B cell (primary cell): ENCODE data around the gene ANO2. TPM values are rescaled to one million over a fixed set of nuclear protein-coding genes. Genes with fewer than 3 reads are reported as not detected.

Experiments
- ATAC-seq: fragments of 200-7000 bp; cut with Tn5 transposase; one replicate; pipeline ENCODE4 v1.10.0; 2021; ENCODE audit warnings: low read depth, mild to moderate bottlenecking, moderate number of reproducible peaks, moderate library complexity
- CTCF ChIA-PET: fragments of 350-600 bp; sonication (Branson Sonifier 250); formaldehyde crosslinking; loops from one replicate; lab custom pipeline; 2021; ENCODE audit warnings: antibody characterized with exemption, inconsistent platforms; lab: Charles Lee
- POLR2A ChIA-PET: fragments of 350-600 bp; sonication (Branson Sonifier 250); formaldehyde crosslinking; loops from one replicate; lab custom pipeline; 2021; ENCODE audit warnings: antibody characterized with exemption; lab: Charles Lee
- DNase-seq: peaks from one replicate; pipeline ENCODE4 v3.0.0; 2013
- H2AFZ ChIP-seq: 2 replicates; pipeline ENCODE4 v1.6.1; 2012; ENCODE audit warnings: mild to moderate bottlenecking, low read depth, low read length; ENCODE audit not compliant: insufficient read depth, poor library complexity, severe bottlenecking
- H3K27ac ChIP-seq, 2 donors: 1 replicate in 1 of 2; 2 replicates in 1 of 2; pipeline ENCODE4 v1.5.1; 2012 to 2013; ENCODE audit warnings: low read length in 2 of 2, mild to moderate bottlenecking in 2 of 2, moderate library complexity in 1 of 2
- H3K27me3 ChIP-seq, 4 experiments: fragments of 200-600 bp in 1 of 4; sonication (generic) in 1 of 4; replicated peaks in 1 of 4; 1 replicate in 2 of 4; 2 replicates in 2 of 4; pipeline versions ENCODE4 v1.6.1 to v1.7.0; 2013 to 2016; ENCODE audit warnings: low read length in 3 of 4, mild to moderate bottlenecking in 2 of 4, mixed read lengths in 1 of 4, moderate library complexity in 1 of 4; ENCODE audit not compliant: insufficient read depth in 4 of 4, control insufficient read depth in 3 of 4; ENCODE audit errors: control extremely low read depth in 1 of 4
- H3K36me3 ChIP-seq, 2 experiments: replicated peaks in 1 of 2; 1 replicate in 1 of 2; 2 replicates in 1 of 2; pipeline versions ENCODE4 v1.6.1 to v1.7.1; 2013; ENCODE audit warnings: low read length in 1 of 2; ENCODE audit not compliant: insufficient read depth in 2 of 2, control insufficient read depth in 1 of 2; ENCODE audit errors: control extremely low read depth in 1 of 2, extremely low read depth in 1 of 2
- H3K4me1 ChIP-seq, 2 donors: fragments of 200-600 bp in 1 of 2; sonication (generic) in 1 of 2; 1 replicate in 1 of 2; 2 replicates in 1 of 2; pipeline versions ENCODE4 v1.5.1 to v1.6.1; 2013 to 2017; ENCODE audit warnings: low read length in 2 of 2; ENCODE audit not compliant: control insufficient read depth in 2 of 2, insufficient read depth in 2 of 2
- H3K4me2 ChIP-seq: replicated peaks from 2 replicates; pipeline ENCODE3; 2012; ENCODE audit warnings: mild to moderate bottlenecking, low read depth, low read length; ENCODE audit not compliant: poor library complexity, severe bottlenecking
- H3K4me3 ChIP-seq, 5 experiments: fragments of 200-600 bp in 1 of 5; sonication (generic) in 1 of 5; 1 replicate in 3 of 5; 2 replicates in 2 of 5; pipeline versions ENCODE4 v1.5.1 to v1.7.0; 2011 to 2016; ENCODE audit warnings: low read length in 4 of 5, mild to moderate bottlenecking in 4 of 5, low read depth in 2 of 5, control low read depth in 1 of 5, moderate library complexity in 1 of 5; ENCODE audit not compliant: insufficient read depth in 1 of 5; ENCODE audit errors: control extremely low read depth in 1 of 5, extremely low read depth in 1 of 5
- H3K79me2 ChIP-seq: fragments of 200-600 bp; sonication (generic); one replicate; pipeline ENCODE4 v1.6.0; 2016; ENCODE audit warnings: low read length; ENCODE audit not compliant: control insufficient read depth, insufficient read depth
- H3K9ac ChIP-seq: fragments of 200-600 bp; sonication (generic); 2 replicates; pipeline ENCODE4 v1.6.1; 2017; ENCODE audit warnings: mild to moderate bottlenecking, low read length, moderate library complexity
- H3K9me3 ChIP-seq, 3 donors: one replicate each; pipeline versions ENCODE4 v1.6.1 to v1.7.1; 2013; ENCODE audit warnings: low read length in 2 of 3; ENCODE audit not compliant: control insufficient read depth in 2 of 3, insufficient read depth in 1 of 3; ENCODE audit errors: control extremely low read depth in 1 of 3
- H4K20me1 ChIP-seq: 2 replicates; pipeline ENCODE4 v1.6.0; 2012; ENCODE audit warnings: mild to moderate bottlenecking, low read length; ENCODE audit not compliant: insufficient read depth, control insufficient read depth, poor library complexity, severe bottlenecking
- H3K27ac Mint-ChIP-seq: one replicate; pipeline ENCODE4 v1.8.0; 2021; ENCODE audit warnings: mixed read lengths
- H3K27me3 Mint-ChIP-seq: one replicate; pipeline ENCODE4 v1.8.0; 2021; ENCODE audit warnings: mixed read lengths
- H3K4me1 Mint-ChIP-seq: one replicate; pipeline ENCODE4 v1.8.0; 2021; ENCODE audit warnings: mixed read lengths
- H3K4me3 Mint-ChIP-seq: one replicate; pipeline ENCODE4 v1.8.0; 2021; ENCODE audit warnings: mixed read lengths
- H3K9me3 Mint-ChIP-seq: one replicate; pipeline ENCODE4 v1.8.0; 2022; ENCODE audit warnings: mixed read lengths; ENCODE audit not compliant: insufficient read depth
- EZH2 ChIP-seq: IDR thresholded peaks from 2 replicates; pipeline ENCODE4 v1.6.1; 2012; ENCODE audit warnings: borderline replicate concordance, low read depth, mild to moderate bottlenecking, moderate library complexity, low read length; ENCODE audit not compliant: insufficient read depth, poor library complexity, severe bottlenecking
- WGBS: methylation state at CpG from one replicate; pipeline ENCODE4 v1.1.5; 2013; ENCODE audit warnings: missing lambda C conversion rate; ENCODE audit not compliant: insufficient coverage; 5-methylcytosine and 5-hydroxymethylcytosine counted together
- intact Hi-C: fragments of 100-400 bp; cut with micrococcal nuclease; formaldehyde crosslinking; loops from one replicate; pipeline ENCODE4 v1.10.0; 2022
- polyA plus RNA-seq: library from polyadenylated mRNA; depleted of rRNA; stranded (reverse); fragments of >200 nt; gene quantifications from 2 replicates; pipeline ENCODE4 v1.2.3, GENCODE V29; 2012
- total RNA-seq, 2 donors: library from RNA; stranded (reverse); fragments of 120-200 nt in 1 of 2; gene quantifications; 1 replicate in 1 of 2; 2 replicates in 1 of 2; pipeline versions ENCODE4 v1.2.3 to v1.2.4, GENCODE V29; 2013 to 2022
- TF ChIP-seq, protein P1 (sequence below): fragments of 200-600 bp; IDR thresholded peaks from one replicate; pipeline ENCODE4 v1.8.0; 2022; ENCODE audit warnings: antibody characterized with exemption, mild to moderate bottlenecking

ANO2 gene
- total and polyA plus RNA-seq, 2 donors (not counting 1 experiment from before 2014, with no cell fraction given), result not detected

DNA sequence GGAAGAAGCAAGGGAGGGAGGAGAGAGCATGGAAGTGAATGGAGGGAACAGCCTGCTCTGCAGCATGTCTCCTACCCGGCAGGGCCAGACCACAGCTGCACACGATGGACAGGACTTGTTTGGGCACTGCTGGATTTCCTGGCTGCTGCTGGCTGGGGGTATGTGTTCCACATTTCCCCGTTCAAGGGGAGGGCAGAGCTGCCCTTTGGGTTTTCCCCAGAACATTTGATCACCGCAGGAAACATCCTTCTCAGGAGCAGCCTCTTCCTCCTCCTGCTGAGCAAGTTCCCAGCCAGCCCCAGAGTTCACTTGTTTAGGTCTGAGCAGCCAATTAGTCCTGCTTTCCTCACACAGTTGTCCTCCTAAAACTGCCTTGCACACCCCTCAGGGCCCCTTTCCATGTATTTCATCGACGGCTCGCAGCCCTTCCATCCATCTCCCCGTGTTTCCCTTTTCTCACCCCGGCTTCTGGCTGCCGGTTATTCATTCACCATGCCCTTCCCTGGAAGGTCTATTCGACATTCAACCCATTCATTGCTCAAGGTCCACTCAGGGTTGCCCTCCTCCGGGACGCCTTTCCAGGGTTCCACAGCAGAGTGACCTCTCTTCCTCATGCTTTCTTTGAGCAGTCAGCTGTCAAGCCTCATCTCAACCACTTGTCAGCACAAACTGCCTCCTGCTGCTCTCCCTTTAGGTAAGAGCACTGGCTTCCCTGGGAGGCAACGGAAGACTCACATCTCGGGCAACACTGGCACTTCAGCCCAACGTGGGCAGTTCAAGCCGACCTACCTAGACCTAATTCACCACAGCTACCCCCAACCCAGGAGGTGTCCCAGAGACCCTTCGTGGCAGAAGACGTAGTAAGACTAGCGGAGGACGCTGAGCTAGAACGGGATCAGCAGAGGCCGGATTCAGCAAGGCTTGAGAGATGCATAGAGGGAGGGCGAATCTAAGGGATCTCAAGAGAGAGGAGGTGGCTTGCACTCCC lies 20.1 kb upstream of the ANO2 start:
- Mint-ChIP-seq H3K9me3 (no peaks in the 10 kb centered on the region), H3K27me3 (peaks cover 21% of the 10 kb centered on the region), H3K27ac (no peak overlapping the region), H3K4me3 (no peak overlapping the region), H3K4me1 (peaks cover 2% of the 10 kb centered on the region)
- H3K27me3 ChIP-seq, result peaks cover 0 to 9% (median 2%) of the 10 kb centered on the region in 4 experiments
- H3K36me3 ChIP-seq, result no peaks in the 10 kb centered on the region
- 78% methylated on average over 23 of the region's 24 CpGs for WGBS
- POLR2A ChIA-PET, result no interaction called here
- no peak overlapping the region for H3K27ac ChIP-seq
- intact Hi-C loops, result no loop called here
- H3K4me2 ChIP-seq, result no peak overlapping the region
- H2AFZ ChIP-seq, result no peak overlapping the region
- no peak overlapping the region for H3K4me3 ChIP-seq
- no peak overlapping the region for H3K9ac ChIP-seq
- H3K9me3 ChIP-seq, result no peaks in the 10 kb centered on the region
- H3K4me1 ChIP-seq, result no peaks in the 10 kb centered on the region
- no peaks in the 10 kb centered on the region for H3K79me2 ChIP-seq
- ATAC-seq (no peak), DNase-seq (no peak)
- no peak for TF ChIP-seq EZH2
- TF ChIP-seq, protein P1, sequence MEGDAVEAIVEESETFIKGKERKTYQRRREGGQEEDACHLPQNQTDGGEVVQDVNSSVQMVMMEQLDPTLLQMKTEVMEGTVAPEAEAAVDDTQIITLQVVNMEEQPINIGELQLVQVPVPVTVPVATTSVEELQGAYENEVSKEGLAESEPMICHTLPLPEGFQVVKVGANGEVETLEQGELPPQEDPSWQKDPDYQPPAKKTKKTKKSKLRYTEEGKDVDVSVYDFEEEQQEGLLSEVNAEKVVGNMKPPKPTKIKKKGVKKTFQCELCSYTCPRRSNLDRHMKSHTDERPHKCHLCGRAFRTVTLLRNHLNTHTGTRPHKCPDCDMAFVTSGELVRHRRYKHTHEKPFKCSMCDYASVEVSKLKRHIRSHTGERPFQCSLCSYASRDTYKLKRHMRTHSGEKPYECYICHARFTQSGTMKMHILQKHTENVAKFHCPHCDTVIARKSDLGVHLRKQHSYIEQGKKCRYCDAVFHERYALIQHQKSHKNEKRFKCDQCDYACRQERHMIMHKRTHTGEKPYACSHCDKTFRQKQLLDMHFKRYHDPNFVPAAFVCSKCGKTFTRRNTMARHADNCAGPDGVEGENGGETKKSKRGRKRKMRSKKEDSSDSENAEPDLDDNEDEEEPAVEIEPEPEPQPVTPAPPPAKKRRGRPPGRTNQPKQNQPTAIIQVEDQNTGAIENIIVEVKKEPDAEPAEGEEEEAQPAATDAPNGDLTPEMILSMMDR, result no peak
- CTCF ChIA-PET, result interaction anchor here (0.7 to 1.8 kb wide), 3 partner anchors 8 to 73 kb away, joined by 3 to 8 read pairs (median 7); no protein-coding TSS in a partner anchor
- H4K20me1 ChIP-seq, result no peaks in the 10 kb centered on the region

DNA sequence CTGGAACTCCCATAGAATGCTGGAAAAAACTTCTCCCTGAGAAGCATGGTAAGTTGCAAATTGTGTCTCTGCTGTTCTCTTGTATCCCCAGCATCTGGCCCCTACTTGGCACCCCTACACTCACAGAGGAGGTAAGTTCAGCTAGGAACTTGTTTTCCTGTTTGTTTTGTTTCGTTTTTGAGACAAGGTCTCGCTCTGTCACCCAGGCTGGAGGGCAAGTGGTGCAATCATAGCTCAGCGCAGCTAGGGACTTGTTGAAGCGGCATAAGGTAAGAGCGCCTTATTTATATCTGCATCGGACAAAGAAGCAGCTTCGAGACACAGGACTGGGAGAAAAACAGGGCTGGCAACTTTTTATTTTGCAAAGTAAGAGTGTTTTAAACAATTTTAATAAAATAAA lies 18.5 kb upstream of the ANO2 start:
- Histone ChIP-seq H4K20me1 (no peaks in the 10 kb centered on the region), H3K9ac (no peak overlapping the region), H3K27ac (no peak overlapping the region), H3K79me2 (no peaks in the 10 kb centered on the region), H3K4me2 (no peak overlapping the region), H3K36me3 (no peaks in the 10 kb centered on the region), H3K4me1 (no peaks in the 10 kb centered on the region), H3K4me3 (no peak overlapping the region), H3K9me3 (no peaks in the 10 kb centered on the region), H3K27me3 (peaks cover 0 to 9% (median 2%) of the 10 kb centered on the region in 4 experiments), H2AFZ (no peak overlapping the region)
- DNase-seq, result no peak
- H3K27me3 Mint-ChIP-seq, result peaks cover 21% of the 10 kb centered on the region
- POLR2A ChIA-PET, result no interaction called here
- no peak for ATAC-seq
- CTCF ChIA-PET, result interaction anchor here (0.8 to 1.1 kb wide), 2 partner anchors 14 to 31 kb away, joined by 3 read pairs; no protein-coding TSS in a partner anchor
- intact Hi-C loops, result no loop called here
- no peaks in the 10 kb centered on the region for H3K9me3 Mint-ChIP-seq
- WGBS, result 84% methylated on average over 5 of the region's 7 CpGs
- no peak overlapping the region for H3K4me3 Mint-ChIP-seq
- TF ChIP-seq EZH2, result no peak
- TF ChIP-seq, protein P1, result no peak
- peaks cover 2% of the 10 kb centered on the region for H3K4me1 Mint-ChIP-seq
- no peak overlapping the region for H3K27ac Mint-ChIP-seq
